HuH-7 (cell line): ENCODE results near the gene PSAP.

Source experiments
- DNase-seq: peaks from one replicate; pipeline ENCODE4 v3.0.0; 2011; ENCODE audit warnings: low spot score

PSAP gene

GRCh38 chr10:71844695-71845094 is 6.4 kb downstream of the PSAP start:
- DNase-seq, result no peak

- DNase-seq, result no peak
These were observed 7.0 kb downstream of the PSAP start for GRCh38 chr10:71844084-71844483.

- no peak for DNase-seq
These were observed 8.0 kb downstream of the PSAP start for GRCh38 chr10:71842856-71843686.

- DNase-seq, result no peak
These were observed 8.6 kb downstream of the PSAP start for GRCh38 chr10:71842422-71842821.

GRCh38 chr10:71840958-71841335 is 10.1 kb downstream of the PSAP start:
- DNase-seq, result no peak

GRCh38 chr10:71840177-71840957 is 10.7 kb downstream of the PSAP start:
- no peak for DNase-seq

- no peak for DNase-seq
These were observed 12.5 kb downstream of the PSAP start for GRCh38 chr10:71838264-71839211.

GRCh38 chr10:71837098-71837827 is 13.8 kb downstream of the PSAP start:
- no peak for DNase-seq

GRCh38 chr10:71836596-71836974 is 14.5 kb downstream of the PSAP start:
- DNase-seq, result no peak

GRCh38 chr10:71835671-71836595 is 15.1 kb downstream of the PSAP start:
- DNase-seq, result no peak

- no peak for DNase-seq
These were observed 16.7 kb downstream of the PSAP start for GRCh38 chr10:71834343-71834674.

- no peak for DNase-seq
These were observed 17.4 kb downstream of the PSAP start for GRCh38 chr10:71833451-71834342.

- no peak for DNase-seq
These were observed 18.1 kb downstream of the PSAP start for GRCh38 chr10:71832967-71833366.

- DNase-seq, result no peak
These were observed 19.2 kb downstream of the PSAP start for GRCh38 chr10:71831646-71832552.

GRCh38 chr10:71830726-71831125 is 20.3 kb downstream of the PSAP start:
- no peak for DNase-seq

GRCh38 chr10:71829896-71830295 is 21.2 kb downstream of the PSAP start:
- DNase-seq, result no peak

- no peak for DNase-seq
These were observed 21.9 kb downstream of the PSAP start for GRCh38 chr10:71829171-71829570.

- no peak for DNase-seq
These were observed 22.3 kb downstream of the PSAP start for GRCh38 chr10:71828702-71829101.

- DNase-seq, result no peak
These were observed 23.2 kb downstream of the PSAP start for GRCh38 chr10:71827852-71828251.
